GM12878 (cell line): ENCODE measurements around the gene MEIS1.

Source experiments
- CTCF ChIP-seq, 3 experiments: IDR thresholded peaks in 2 of 3; conservative IDR thresholded peaks in 1 of 3; 2 replicates each; pipeline ENCODE4 v1.5.1; 2011; ENCODE audit warnings: low read depth in 3 of 3, low read length in 3 of 3, mild to moderate bottlenecking in 3 of 3, control low read depth in 2 of 3, moderate library complexity in 2 of 3, inconsistent platforms in 1 of 3, mixed read lengths in 1 of 3; ENCODE audit not compliant: control insufficient read depth in 2 of 3, insufficient read depth in 1 of 3; ENCODE audit errors: extremely low read depth in 1 of 3
- TAF1 ChIP-seq: IDR thresholded peaks from 2 replicates; pipeline ENCODE4 v1.6.1; 2011; ENCODE audit warnings: mild to moderate bottlenecking, low read depth, low read length, borderline replicate concordance
- YY1 ChIP-seq: IDR thresholded peaks from 2 replicates; pipeline ENCODE4 v1.6.1; 2011; ENCODE audit warnings: low read depth, mild to moderate bottlenecking, low read length

DNA sequence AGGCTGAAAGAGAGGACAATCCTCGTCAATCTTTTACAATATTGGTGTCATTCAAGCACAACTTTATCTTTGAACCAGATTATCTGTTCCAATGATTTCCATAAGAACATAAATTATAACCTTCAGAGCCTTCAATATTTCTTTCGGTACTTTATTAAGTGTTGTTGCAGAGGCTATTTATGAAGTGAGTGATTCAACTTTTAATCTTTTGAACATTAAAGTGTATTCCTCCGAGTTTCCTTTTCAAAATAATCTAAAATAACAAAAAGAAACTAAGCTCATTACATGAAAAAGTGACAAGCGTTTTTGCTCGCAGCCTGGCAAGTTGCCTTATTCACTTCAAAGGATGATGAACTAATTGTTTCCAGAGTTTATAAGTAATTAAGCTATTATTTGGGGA, 149.0 kb downstream of the MEIS1 start:
- TF ChIP-seq CTCF (IDR thresholded peaks at IDR 0.05 in 2 of 3, conservative IDR thresholded peaks at IDR 0.05 in 1 of 3; ENCODE audit: control insufficient read depth in 2 of 3, extremely low read depth in 1 of 3, insufficient read depth in 1 of 3, low read depth in 3 of 3, low read length in 3 of 3) (no peak), TAF1 (no peak), YY1 (no peak)
